Measurements from ENCODE around the gene TOMM34.

- TF ChIP-seq CTCF (conservative IDR thresholded peaks at IDR 0.05; ENCODE audit: low read depth in 2 of 2) (no peak), EZH2 (IDR thresholded peaks at IDR 0.05; ENCODE audit: low read depth, unreplicated experiment) (no peak), EZH2phosphoT487 (IDR thresholded peaks at IDR 0.05; ENCODE audit: unreplicated experiment) (no peak)
Observed at GRCh38 chr20:44943828-44944227, 16.4 kb downstream of the TOMM34 start.

Data from GM23338 (cell line).